ENCODE measurements around the gene RBM19. TPM values are rescaled to one million over a fixed set of nuclear protein-coding genes. Genes with fewer than 3 reads are reported as not detected.

The RBM19 gene
- total and polyA plus RNA-seq, 3 donors from 2014 or later: 28.9 to 55.4 (median 49.5) TPM

- no peaks in the 10 kb centered on the region for H3K9me3 ChIP-seq
- DNase-seq: no peak
- TF ChIP-seq POLR2A (IDR thresholded peaks at IDR 0.05) (no peak), CTCF (IDR thresholded peaks at IDR 0.05) (no peak)
- intact Hi-C loops (cut with DNase I; ENCODE audit: low total_unique reads): no loop called here
- WGBS, 2 donors: 72 to 79% methylated on average over 16 of the region's 16 CpGs
- no peak overlapping the region for H3K4me3 ChIP-seq
- no peaks in the 10 kb centered on the region for H3K36me3 ChIP-seq (ENCODE audit: low read depth, missing control alignments)
- H3K27ac ChIP-seq: no peak overlapping the region
- no peaks in the 10 kb centered on the region for H3K27me3 ChIP-seq
- no peaks in the 10 kb centered on the region for H3K4me1 ChIP-seq
Observed at GRCh38 chr12:113804961-113805600, 161.0 kb downstream of the RBM19 start.

- WGBS, 2 donors: 98% methylated on average over 3 of the region's 3 CpGs
- intact Hi-C loops (cut with DNase I; ENCODE audit: low total_unique reads): no loop called here
- TF ChIP-seq POLR2A (IDR thresholded peaks at IDR 0.05) (no peak), CTCF (IDR thresholded peaks at IDR 0.05) (no peak)
Observed at GRCh38 chr12:113803759-113804140, 162.4 kb downstream of the RBM19 start.

GRCh38 chr12:113802966-113803758 is 163.0 kb downstream of the RBM19 start:
- WGBS, 2 donors: 81 to 85% methylated on average over 17 to 22 of the region's 22 CpGs
- Histone ChIP-seq H3K27me3 (no peaks in the 10 kb centered on the region), H3K9me3 (no peaks in the 10 kb centered on the region), H3K36me3 (ENCODE audit: low read depth, missing control alignments) (no peaks in the 10 kb centered on the region), H3K4me3 (no peak overlapping the region), H3K27ac (no peak overlapping the region), H3K4me1 (no peaks in the 10 kb centered on the region)
- intact Hi-C loops (cut with DNase I; ENCODE audit: low total_unique reads): no loop called here
- no peak for DNase-seq
- TF ChIP-seq CTCF (IDR thresholded peaks at IDR 0.05) (no peak), POLR2A (IDR thresholded peaks at IDR 0.05) (no peak)

More at GRCh38 chr12:113803759-113804140, 162.4 kb downstream of the RBM19 start:
- H3K36me3 ChIP-seq (ENCODE audit: low read depth, missing control alignments): no peaks in the 10 kb centered on the region
- H3K4me3 ChIP-seq: no peak overlapping the region
- no peaks in the 10 kb centered on the region for H3K4me1 ChIP-seq
- H3K9me3 ChIP-seq: no peaks in the 10 kb centered on the region
- H3K27ac ChIP-seq: no peak overlapping the region
- DNase-seq: no peak
- H3K27me3 ChIP-seq: no peaks in the 10 kb centered on the region

GRCh38 chr12:113802000-113802749 is 163.9 kb downstream of the RBM19 start:
- 88 to 89% methylated on average over 13 to 17 of the region's 17 CpGs for WGBS, 2 donors

More at GRCh38 chr12:113802000-113802749, 163.9 kb downstream of the RBM19 start:
- no peaks in the 10 kb centered on the region for H3K27me3 ChIP-seq
- no peak for DNase-seq
- H3K27ac ChIP-seq: no peak overlapping the region
- H3K9me3 ChIP-seq: no peaks in the 10 kb centered on the region
- TF ChIP-seq POLR2A (IDR thresholded peaks at IDR 0.05): no peak
- TF ChIP-seq CTCF (IDR thresholded peaks at IDR 0.05): no peak
- no peaks in the 10 kb centered on the region for H3K4me1 ChIP-seq
- H3K4me3 ChIP-seq: no peak overlapping the region
- intact Hi-C loops (cut with DNase I; ENCODE audit: low total_unique reads): no loop called here
- H3K36me3 ChIP-seq (ENCODE audit: low read depth, missing control alignments): no peaks in the 10 kb centered on the region
